ENCODE data around the gene ARHGEF37.

The ARHGEF37 gene

GRCh38 chr5:149585910-149586309, 4.6 kb downstream of the ARHGEF37 start:
- no peaks in the 10 kb centered on the region for H3K9me2 ChIP-seq (replicated peaks; ENCODE audit: control insufficient read depth, low read length)
- H3K4me3 ChIP-seq (ENCODE audit: low read length), result no peak overlapping the region
- H3F3A ChIP-seq (ENCODE audit: control insufficient read depth, insufficient read depth), result peaks cover 7% of the 10 kb centered on the region
- H3K27ac ChIP-seq (ENCODE audit: low read depth, low read length), result no peak overlapping the region
- TF ChIP-seq CTCF (IDR thresholded peaks at IDR 0.05; ENCODE audit: low read depth, low read length, poor library complexity, severe bottlenecking) (no peak), EZH2phosphoT487 (IDR thresholded peaks at IDR 0.05; ENCODE audit: borderline replicate concordance, low read length) (no peak)
- no peaks in the 10 kb centered on the region for H3K9me3 ChIP-seq (ENCODE audit: control insufficient read depth, insufficient read depth, low read length)
- H4K20me1 ChIP-seq (ENCODE audit: control insufficient read depth, insufficient read depth, low read depth, low read length), result no peaks in the 10 kb centered on the region
- H3K4me2 ChIP-seq (ENCODE audit: low read length), result no peak overlapping the region
- H3K4me1 ChIP-seq (ENCODE audit: control insufficient read depth, low read length), result peaks cover 80% of the 10 kb centered on the region
- H3K79me2 ChIP-seq (ENCODE audit: control insufficient read depth, low read length), result peaks cover 34% of the 10 kb centered on the region
- H3K36me3 ChIP-seq (ENCODE audit: control insufficient read depth, low read length), result peaks cover 4% of the 10 kb centered on the region; the same call in 1 of the 2 replicates
- no peaks in the 10 kb centered on the region for H3K27me3 ChIP-seq (ENCODE audit: control insufficient read depth, low read length)

- TF ChIP-seq CTCF (IDR thresholded peaks at IDR 0.05; ENCODE audit: low read depth, low read length, poor library complexity, severe bottlenecking), result no peak
- TF ChIP-seq EZH2phosphoT487 (IDR thresholded peaks at IDR 0.05; ENCODE audit: borderline replicate concordance, low read length), result no peak
- Histone ChIP-seq H3K4me3 (ENCODE audit: low read length) (no peak overlapping the region), H3K4me2 (ENCODE audit: low read length) (no peak overlapping the region), H3K9me3 (ENCODE audit: control insufficient read depth, insufficient read depth, low read length) (no peaks in the 10 kb centered on the region), H3K4me1 (ENCODE audit: control insufficient read depth, low read length) (peaks cover 83% of the 10 kb centered on the region), H3F3A (ENCODE audit: control insufficient read depth, insufficient read depth) (peaks cover 5% of the 10 kb centered on the region), H3K79me2 (ENCODE audit: control insufficient read depth, low read length) (peaks cover 35% of the 10 kb centered on the region), H4K20me1 (ENCODE audit: control insufficient read depth, insufficient read depth, low read depth, low read length) (no peaks in the 10 kb centered on the region), H3K36me3 (ENCODE audit: control insufficient read depth, low read length) (peaks cover 4% of the 10 kb centered on the region; the same call in 1 of the 2 replicates), H3K27ac (ENCODE audit: low read depth, low read length) (no peak overlapping the region), H3K27me3 (ENCODE audit: control insufficient read depth, low read length) (no peaks in the 10 kb centered on the region), H3K9me2 (replicated peaks; ENCODE audit: control insufficient read depth, low read length) (no peaks in the 10 kb centered on the region)
Measured at GRCh38 chr5:149586708-149587318, 5.5 kb downstream of the ARHGEF37 start.

- Histone ChIP-seq H4K20me1 (ENCODE audit: control insufficient read depth, insufficient read depth, low read depth, low read length) (no peaks in the 10 kb centered on the region), H3K27me3 (ENCODE audit: control insufficient read depth, low read length) (no peaks in the 10 kb centered on the region), H3K79me2 (ENCODE audit: control insufficient read depth, low read length) (peaks cover 17% of the 10 kb centered on the region), H3K9me2 (replicated peaks; ENCODE audit: control insufficient read depth, low read length) (no peaks in the 10 kb centered on the region), H3K4me2 (ENCODE audit: low read length) (no peak overlapping the region), H3K4me3 (ENCODE audit: low read length) (no peak overlapping the region), H3K36me3 (ENCODE audit: control insufficient read depth, low read length) (peaks cover 4% of the 10 kb centered on the region; the same call in 1 of the 2 replicates), H3K4me1 (ENCODE audit: control insufficient read depth, low read length) (peaks cover 73% of the 10 kb centered on the region), H3K9me3 (ENCODE audit: control insufficient read depth, insufficient read depth, low read length) (no peaks in the 10 kb centered on the region), H3F3A (ENCODE audit: control insufficient read depth, insufficient read depth) (peaks cover 16% of the 10 kb centered on the region), H3K27ac (ENCODE audit: low read depth, low read length) (no peak overlapping the region)
- TF ChIP-seq CTCF (IDR thresholded peaks at IDR 0.05; ENCODE audit: low read depth, low read length, poor library complexity, severe bottlenecking), result no peak
- TF ChIP-seq EZH2phosphoT487 (IDR thresholded peaks at IDR 0.05; ENCODE audit: borderline replicate concordance, low read length), result no peak
Measured at GRCh38 chr5:149588936-149589335, 7.6 kb downstream of the ARHGEF37 start.
